HG03442 (cell line): ENCODE measurements around the gene ADAP1.

ENCODE experiments used
- ATAC-seq: cut with Tn5 transposase; IDR thresholded peaks from one replicate; pipeline ENCODE4 v1.9.1; 2021; ENCODE audit warnings: mild to moderate bottlenecking, moderate library complexity; ENCODE audit not compliant: unreplicated experiment

The ADAP1 gene

GRCh38 chr7:910931-911431 lies 43.5 kb downstream of the ADAP1 start:
- no peak for ATAC-seq

GRCh38 chr7:910441-910861 lies 44.0 kb downstream of the ADAP1 start:
- no peak for ATAC-seq

- no peak for ATAC-seq
These were observed 44.8 kb downstream of the ADAP1 start for GRCh38 chr7:909358-910329.

- ATAC-seq = peak; percentile 63
These were observed 45.7 kb downstream of the ADAP1 start for GRCh38 chr7:908591-909357.

GRCh38 chr7:908159-908581 lies 46.3 kb downstream of the ADAP1 start:
- ATAC-seq = no peak

- ATAC-seq = no peak
These were observed 47.1 kb downstream of the ADAP1 start for GRCh38 chr7:907158-907980.

GRCh38 chr7:906776-907157 lies 47.7 kb downstream of the ADAP1 start:
- no peak for ATAC-seq

GRCh38 chr7:904847-905246 lies 49.6 kb downstream of the ADAP1 start:
- ATAC-seq = no peak

- no peak for ATAC-seq
These were observed 50.3 kb downstream of the ADAP1 start for GRCh38 chr7:903921-904755.

GRCh38 chr7:902996-903395 lies 51.5 kb downstream of the ADAP1 start:
- no peak for ATAC-seq

GRCh38 chr7:901388-902154 lies 52.9 kb downstream of the ADAP1 start:
- ATAC-seq = no peak

GRCh38 chr7:901041-901387 lies 53.5 kb downstream of the ADAP1 start:
- no peak for ATAC-seq

- ATAC-seq = no peak
These were observed 54.0 kb downstream of the ADAP1 start for GRCh38 chr7:900331-901040.

GRCh38 chr7:899806-900205 lies 54.7 kb downstream of the ADAP1 start:
- no peak for ATAC-seq

- no peak for ATAC-seq
These were observed 55.4 kb downstream of the ADAP1 start for GRCh38 chr7:898855-899681.

- ATAC-seq = no peak
These were observed 56.0 kb downstream of the ADAP1 start for GRCh38 chr7:898460-898854.

- no peak for ATAC-seq
These were observed 56.6 kb downstream of the ADAP1 start for GRCh38 chr7:897771-898376.
